Measurements from ENCODE around the gene NINL.

The NINL gene

DNA sequence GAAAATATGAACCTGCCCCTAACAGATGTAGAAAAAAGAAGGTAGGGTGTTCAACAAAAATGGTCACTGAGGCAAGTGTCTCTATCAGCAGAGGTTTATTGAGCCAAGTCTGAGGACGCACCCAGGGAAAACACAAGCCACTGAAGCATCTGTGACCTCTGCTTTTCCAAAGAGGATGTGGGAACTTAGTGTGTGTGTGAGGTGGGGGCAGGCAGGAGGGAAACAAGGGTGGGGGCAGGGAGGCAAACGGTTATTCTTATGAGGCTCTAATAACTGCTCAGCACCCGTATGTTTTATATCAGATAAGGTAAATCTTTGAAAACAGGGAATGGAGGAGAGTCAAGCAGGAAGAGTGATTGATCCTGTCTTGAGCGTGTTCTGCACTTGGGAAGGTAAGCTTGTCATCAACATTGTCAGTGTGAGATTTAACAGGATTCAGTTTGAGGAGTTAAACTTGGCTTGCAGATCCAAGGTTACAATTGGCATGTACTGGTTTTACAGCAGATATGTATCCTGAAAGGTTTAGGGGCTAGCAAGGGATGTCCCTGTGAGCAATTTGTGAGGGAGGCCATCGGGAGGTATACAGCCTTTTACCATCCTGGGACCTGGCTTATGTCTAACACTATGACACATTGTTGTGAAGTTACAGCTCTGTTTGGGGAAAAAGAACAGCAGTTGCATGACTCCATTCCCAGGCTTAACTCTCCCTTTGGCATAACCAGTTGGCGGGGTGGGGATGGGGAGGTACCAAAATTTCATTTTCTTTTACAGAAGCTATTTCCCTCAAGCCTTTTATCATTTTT lies 33.7 kb downstream of the NINL start:
- peak; percentile 81 for DNase-seq

DNA sequence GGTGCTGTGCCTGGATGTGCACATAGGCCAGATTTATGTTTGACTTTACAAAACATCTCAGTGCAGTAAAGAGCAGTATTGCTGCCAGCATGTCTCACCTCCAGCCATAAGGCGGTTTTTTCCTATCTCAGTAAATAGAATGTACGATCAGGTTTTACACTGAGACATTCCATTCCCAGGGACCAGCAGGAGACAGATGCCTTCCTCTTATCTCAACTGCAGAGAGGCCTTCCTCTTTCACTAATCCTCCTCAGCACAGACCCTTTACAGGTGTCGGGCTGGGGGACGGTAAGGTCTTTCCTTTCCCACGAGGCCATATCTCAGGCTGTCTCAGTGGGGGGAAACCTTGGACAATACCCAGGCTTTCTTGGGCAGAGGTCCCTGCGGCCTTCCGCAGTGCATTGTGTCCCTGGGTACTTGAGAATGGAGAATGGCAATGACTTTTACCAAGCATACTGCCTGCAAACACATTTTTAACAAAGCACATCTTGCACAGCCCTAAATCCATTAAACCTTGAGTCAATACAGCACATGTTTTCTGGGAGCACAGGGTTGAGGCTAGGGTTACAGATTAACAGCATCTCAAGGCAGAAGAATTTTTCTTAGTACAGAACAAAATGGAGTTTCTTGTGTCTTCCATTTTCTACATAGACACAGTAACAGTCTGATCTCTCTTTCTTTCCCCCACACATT lies 34.5 kb downstream of the NINL start:
- peak; percentile 72 for DNase-seq

DNA sequence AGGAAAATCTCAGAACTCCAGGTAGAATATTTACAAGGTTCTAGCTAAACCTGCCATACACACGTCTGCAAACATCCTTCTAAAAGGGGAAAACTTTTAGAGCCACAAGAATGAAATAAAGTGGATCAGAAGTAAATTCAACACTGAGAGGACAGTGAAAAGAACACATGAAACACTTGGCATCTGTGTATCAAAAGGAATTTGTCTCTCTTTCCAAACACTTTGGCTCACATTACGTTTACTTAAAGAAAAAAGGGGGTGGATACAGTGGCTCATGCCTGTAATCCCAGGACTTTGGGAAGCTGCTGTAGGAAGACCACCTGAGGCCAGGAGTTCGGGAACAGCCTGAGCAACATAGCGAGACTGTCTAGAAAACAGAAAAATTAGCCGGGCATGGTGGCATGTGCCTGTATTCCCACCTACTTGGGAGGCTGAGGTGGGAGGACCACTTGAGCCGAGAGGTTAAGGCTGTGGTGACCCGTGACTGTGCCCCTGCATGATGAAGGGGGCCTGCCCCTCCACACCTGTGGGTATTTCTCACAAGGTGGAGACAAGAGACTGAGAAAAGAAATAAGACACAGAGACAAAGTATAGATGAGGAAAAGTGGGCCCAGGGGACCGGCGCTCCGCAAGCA lies 35.4 kb downstream of the NINL start:
- peak; percentile 16 for DNase-seq

DNA sequence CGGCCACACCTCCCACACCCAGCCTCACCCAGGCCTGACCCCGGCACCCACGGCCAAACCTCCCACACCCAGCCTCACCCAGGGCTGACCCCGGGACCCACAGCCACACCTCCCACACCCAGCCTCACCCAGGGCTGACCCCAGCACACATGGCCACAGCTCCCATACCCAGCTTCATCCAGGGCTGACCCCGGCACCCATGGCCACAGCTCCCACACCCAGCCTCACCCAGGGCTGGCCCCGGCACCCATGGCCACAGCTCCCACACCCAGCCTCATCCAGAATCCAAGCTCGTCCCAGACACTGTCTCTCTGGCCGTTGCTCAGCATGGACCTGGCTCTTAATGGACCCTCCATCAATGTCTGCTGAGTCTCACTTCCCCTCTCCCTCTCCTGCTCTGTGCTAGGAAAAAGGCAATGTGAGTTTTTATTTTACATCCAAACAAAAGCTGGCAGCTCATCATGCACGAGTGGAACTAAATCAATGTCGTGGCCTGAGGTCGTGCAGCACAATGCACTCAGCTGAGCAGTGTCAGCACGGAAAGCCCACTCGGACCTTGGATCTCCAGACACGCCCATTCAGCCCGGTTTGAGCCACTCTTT lies 36.1 kb downstream of the NINL start:
- no peak for DNase-seq

DNA sequence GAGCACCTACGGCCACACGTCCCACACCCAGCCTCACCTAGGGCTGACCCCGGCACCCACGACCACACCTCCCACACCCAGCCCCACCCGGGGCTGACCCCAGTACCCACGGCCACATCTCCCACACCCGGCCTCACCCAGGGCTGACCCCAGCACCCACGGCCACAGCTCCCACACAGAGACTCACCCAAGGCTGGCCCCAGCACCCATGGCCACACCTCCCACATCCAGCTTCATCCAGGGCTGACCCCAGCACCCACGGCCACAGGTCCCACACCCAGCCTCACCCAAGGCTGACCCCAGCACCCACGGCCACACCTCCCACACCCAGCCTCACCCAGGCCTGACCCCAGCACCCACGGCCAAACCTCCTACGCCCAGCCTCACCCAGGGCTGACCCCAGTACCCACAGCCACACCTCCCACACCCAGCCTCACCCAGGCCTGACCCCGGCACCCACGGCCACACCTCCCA lies 36.7 kb downstream of the NINL start:
- DNase-seq = no peak

DNA sequence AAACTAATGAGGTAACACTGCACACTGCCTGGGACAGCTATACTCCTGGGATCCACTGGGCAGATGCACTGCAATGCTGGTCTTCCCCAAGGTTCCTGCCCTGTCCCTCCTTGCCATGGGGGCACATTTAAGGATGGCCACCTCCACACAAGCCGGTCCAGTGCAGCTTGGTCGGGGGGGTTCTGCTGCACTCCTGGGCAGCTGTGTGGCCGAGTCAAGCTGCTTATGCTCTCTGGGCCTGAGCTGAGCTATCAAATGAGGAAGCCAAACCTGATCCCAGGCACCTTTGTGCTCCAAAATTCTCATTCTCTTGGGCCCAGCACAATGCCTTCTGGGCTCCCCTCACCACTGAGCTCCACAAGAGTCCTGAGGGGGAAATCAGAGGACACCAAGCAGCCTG lies 37.3 kb downstream of the NINL start:
- peak; percentile 29 for DNase-seq

DNA sequence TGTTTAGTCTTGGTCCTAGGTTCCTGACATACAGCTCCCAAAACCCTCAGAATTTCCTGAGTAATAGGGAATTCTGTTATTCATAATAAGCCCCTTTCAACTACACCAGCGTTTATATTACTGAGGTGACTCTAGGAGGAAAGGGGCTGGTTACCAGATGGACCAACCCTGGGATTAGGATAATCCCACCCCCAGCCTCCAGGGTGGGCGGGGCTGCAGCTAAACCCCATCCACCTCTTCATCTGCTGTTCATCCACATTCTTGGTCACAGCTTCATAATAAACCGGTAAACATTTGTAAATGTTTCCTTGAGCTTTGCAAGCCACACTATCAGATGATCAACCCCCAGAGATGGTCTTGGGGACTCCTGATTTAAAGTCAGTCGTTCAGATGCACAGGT lies 38.3 kb downstream of the NINL start:
- DNase-seq = peak; percentile 95

DNA sequence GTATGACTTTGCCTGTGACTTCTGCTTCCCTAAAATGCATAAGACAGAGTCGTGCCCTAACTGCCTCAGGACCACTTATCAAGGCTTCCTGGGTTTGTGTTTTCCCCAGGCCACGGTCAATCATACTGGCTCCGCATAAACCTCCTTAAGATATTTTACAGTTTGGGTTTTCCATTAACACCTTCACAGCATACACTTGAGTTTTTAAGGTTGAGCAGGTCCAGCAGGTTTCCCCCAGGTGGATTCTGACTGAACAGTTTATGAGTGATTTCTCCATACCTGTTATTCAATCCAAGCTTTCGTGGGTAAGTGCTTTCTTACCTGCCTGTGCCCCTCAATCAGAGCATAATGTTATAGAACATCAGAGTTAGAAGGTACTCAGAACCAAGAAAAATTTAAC lies 39.3 kb downstream of the NINL start:
- DNase-seq = no peak

DNA sequence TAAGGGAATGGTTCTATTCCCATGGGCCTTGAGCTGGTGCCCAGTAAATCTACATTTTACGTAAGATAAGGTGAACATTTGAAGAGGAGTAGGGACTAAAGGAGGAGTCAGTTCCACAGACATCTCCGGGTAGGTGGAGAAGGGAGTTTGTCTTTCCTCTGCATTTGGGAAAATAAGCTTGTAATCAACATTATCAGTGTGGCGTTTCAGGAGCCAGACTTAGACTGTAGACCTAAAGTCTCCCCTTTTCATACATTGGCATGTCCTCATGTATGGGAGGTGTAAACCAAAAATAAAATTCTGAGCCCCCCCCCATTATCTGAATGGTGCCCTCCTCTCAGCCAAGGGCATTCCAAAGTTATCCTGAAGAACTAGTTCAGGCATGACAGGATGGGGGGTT lies 40.2 kb downstream of the NINL start:
- DNase-seq = no peak

DNA sequence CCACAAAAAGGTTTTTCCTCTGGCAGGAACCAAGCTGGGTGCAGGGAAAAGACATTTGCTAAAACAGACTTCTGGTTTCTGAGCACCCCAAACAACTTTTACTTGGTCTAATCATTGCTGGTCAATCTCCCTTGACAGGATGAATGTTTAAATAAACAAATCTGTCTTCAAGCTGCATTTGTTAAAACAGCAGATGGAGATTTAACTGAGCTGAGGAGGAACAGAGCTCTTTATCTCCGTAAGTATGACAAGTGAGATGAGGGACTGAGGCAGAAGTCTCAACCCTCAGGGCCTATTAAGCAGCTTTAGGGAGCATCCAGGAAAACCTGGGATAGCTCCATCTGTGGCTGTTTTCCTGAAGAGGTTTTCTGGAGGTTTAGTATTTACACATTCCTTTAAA lies 40.6 kb downstream of the NINL start:
- peak; percentile 98 for DNase-seq

DNA sequence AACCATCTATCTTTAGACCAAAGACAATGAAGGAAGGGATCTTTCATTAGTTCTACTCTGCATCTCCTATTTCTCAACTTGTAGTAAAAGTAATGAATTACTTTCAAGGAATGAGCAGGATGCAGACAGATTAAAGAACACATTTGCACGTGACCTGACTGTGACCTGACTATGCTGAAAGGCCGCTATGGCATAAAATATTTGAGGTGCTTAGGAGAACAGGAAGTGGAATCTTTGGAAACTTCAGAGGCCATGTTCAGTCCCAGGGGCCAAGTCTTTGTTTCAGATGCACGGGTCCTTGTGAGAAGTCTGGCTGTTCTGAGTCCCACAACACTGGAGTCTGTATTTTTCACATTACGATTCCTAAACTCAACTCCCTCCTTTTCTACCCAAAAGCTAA lies 41.0 kb downstream of the NINL start:
- peak; percentile 73 for DNase-seq

DNA sequence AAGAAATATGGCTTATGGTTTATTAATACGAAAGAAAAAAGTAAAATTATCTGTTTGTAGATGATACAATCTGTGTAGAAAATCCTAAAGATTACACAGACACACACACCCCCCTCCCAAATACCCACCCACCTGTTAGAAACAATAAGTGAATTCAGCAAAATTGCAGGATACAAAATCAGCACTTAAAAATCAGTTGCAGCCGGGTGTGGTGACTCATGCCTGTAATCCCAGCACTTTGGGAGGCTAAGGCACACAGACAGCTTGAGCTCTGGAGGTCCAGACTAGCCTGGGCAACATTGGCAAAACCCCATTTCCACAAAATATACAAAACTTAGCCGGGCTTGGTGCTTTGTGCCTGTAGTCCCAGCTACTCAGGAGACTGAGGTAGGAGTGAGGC lies 42.3 kb downstream of the NINL start:
- peak; percentile 42 for DNase-seq

DNA sequence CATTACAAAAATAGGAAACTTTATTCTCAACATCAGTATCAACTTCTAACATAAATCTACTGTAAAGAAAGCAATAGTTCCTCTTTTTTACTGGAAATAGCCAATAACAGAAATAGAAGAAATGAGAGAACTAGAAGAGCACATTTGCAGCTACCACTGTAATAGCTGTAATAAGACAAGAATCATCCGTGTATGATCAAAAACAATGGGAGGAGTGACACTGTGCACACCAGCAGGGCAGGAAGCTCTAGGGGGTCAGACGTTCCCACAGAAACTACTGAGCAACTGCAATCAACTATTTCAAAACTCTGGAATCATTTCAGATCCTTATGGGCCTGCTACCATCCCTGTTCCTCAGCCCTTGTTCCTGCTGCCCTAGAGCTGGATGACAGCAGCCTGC lies 43.7 kb downstream of the NINL start:
- no peak for DNase-seq

DNA sequence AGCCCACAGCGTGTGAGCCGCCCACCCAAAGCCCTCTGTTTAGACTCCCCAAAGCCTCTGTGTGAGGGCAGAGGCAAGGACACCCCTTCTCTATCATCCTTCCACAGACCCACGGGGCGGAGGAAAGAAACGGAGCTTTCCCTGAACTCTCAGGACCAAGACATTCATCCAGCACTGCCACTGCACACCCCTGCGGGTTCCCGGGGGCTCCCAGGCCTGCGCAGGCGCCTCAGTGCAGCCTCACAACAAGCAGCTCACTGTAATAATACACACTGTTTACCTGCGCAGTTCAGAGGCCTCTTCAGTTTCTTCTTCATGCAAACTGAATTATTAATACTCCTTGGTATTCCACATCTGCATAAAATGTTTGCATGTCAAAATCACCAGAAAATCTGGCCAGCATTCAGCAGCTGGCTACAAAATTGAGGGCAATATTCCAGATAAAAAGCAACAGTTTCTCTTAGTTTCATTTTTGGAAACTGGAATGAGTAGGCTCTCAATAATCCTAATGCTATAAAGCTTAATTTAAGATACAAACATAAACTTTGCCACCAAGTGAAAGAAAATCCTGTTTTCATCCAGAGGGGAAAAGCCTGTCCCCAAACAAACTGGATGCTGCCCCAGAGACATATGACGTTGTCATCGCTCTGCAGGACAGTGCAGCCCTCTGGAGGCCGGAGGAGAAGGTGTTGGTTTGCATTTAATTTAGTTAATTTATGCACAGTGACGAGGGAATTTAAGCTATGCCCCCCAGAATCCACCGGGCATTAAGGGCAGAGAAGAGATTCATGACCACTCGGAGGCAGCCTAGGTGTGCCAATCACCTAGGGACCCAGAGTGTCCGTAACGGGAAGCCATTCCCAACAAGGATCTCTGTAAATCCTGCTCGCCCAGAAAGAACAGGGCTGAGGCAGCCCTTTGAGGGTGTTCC lies 45.3 kb downstream of the NINL start:
- DNase-seq = peak; percentile 69

DNA sequence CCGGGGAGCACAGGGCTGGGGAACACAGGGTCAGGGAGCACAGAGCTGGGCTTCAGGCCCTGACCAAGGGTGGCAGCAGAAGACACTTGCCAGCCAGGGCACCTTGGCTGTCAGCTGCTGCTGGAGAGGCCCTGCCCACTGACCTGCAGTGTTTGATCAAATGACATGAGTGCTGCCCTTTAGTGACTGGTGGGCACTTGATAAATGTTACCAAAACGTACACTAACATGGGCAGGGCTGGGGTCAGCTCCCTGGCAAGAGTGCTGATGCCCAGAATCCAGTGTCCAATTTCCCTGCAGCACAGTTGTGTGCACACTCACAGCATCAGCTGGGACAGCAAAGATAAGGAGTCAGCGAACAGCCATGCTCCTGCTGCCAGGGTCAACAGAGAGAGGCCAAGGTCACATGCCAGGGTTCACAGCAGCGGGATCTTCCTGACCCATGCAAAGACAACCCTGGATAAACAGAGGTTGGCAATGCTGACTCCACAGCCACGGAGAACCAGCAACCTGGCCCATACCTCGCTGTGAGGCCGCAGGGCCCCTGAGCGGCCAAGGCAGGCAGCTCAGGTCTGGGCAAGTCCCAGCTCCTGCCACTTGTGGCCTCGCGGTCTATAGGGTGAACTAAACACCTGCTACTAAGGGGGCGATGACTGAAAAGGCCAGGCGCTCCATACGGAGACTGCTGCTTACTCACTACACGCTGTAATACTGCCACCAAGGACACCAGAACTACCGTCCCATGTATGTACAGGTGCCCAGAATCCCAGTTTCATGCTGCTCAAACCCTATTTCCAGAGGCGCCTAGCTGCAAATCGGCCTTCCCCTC lies 46.3 kb downstream of the NINL start:
- no peak for DNase-seq

DNA sequence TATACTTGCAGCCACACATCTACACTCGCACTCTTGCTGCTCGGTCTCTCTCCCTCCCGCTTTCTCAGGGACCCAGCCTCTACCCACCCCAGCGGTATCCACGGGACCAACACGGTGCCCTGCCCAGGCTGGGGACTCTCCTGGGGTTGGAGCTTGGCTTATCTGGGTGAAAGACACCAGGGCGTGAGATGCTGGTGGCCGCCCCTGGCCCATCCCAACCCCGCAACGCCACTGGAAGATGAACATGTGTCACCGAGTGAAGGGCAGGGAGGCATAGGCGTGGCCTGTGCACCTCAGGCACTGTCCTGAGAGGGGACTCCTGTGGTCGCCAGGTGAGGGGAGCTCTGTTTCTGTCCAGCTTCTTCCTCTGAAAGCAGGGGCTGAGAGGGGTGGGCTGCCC lies 47.4 kb downstream of the NINL start:
- DNase-seq = no peak

DNA sequence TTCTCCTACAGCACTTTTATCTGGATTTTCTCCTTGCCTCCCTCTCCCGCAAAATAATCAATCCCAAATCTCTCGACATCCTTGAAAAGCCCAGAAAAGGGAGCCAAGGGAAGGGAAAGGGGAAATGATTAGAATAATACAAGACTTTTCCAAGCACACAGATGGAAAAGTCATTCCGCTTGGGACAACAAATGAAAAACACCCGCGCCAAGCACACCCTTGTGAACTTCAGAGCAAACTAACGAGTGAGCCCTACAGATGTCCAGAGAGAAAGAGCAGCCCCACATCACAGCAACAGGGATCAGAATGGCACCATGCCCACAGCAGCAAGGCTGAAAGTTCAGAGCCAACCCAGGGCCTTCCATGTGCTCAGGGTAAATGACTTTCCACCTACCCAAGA lies 49.6 kb downstream of the NINL start:
- no peak for DNase-seq

DNA sequence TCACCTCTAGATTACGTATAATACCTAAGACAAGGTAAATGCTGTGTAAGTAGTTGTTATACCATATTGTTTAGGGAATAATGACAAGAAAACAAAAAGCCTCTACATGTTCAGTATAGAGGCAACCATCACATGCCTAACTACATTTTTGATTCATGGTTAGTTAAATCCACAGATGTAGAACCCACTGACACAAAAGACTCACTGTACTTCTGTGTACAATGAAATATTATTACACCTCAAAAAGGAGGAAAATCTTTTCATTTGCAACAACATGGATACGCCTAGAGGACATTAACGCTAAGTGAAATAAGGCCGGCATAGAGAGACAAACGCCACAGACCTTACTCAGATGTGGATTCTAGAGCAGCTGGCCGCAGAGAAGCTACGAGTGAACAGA lies 50.5 kb downstream of the NINL start:
- DNase-seq = no peak

DNA sequence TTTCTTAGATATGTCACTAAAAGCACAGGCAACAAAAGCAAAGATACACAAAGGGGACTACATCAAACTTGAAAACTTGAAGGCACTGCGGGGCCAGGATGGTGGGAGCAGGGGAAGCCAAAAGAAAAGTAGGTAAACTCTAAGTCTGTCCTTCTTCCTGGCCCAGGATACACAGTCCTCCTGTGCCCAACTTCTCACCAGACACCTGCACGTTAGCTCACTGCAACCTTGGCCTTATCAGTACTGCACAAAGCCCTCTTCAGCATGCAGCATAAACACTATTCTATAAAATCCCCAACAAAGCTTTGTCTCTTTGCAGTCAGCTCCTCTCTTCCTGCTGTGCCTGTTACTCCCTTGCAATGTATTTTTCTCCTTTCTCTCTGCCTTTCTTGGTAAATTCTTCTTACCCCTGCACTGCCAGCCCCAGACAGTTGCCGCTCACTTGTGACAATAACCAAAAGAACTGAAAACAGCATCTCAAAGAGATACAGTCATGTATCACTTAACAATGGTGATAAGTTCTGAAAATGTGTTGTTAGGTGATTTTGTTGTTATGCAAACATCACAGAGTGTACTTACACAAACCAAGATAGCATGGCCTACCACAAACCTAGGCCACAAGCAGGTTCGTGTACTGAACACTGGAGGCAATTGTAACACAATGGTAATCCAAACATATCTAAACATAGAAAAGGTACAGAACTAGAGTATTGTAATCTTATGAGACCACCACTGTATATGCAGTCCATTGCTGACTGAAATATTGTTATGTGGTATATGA lies 51.2 kb downstream of the NINL start:
- peak; percentile 8 for DNase-seq

DNA sequence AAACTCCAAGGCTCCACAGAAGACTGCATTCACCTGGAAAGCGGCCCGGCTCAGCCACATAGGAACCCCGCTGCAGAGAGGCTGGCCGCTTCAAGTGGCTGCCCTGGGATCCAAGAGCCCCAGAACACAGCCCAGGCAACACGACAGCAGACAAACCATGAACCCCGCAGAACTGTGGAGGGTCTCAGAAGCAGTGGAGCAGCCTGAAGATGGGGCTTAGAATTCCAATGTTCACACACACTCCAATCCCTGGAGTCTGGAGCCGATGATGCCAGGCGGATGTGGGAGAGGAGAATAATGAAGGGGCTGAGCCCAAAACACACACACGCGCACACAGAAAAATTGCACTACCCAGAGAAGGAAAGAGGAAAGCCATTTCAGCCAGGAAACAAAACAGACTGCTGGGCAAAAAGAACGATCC lies 52.4 kb downstream of the NINL start:
- no peak for DNase-seq

Measured in NCI-H82 (cell line).